Neutrophil (primary cell): Measurements from ENCODE around the gene EVX2.

ENCODE experiments used
- H3K27ac ChIP-seq: fragments of 200-600 bp; sonication (generic); 2 replicates; pipeline ENCODE4 v1.5.1; 2016; ENCODE audit warnings: mild to moderate bottlenecking, moderate library complexity
- H3K27me3 ChIP-seq: fragments of 200-600 bp; sonication (generic); 2 replicates; pipeline ENCODE4 v1.6.0; 2016; ENCODE audit warnings: mild to moderate bottlenecking
- H3K36me3 ChIP-seq: fragments of 200-600 bp; sonication (generic); 2 replicates; pipeline ENCODE4 v1.5.1; 2017
- H3K4me1 ChIP-seq, 2 experiments: fragments of 200-600 bp in 1 of 2; sonication (generic) in 1 of 2; 1 replicate in 1 of 2; 2 replicates in 1 of 2; pipeline versions ENCODE4 v1.5.1 to v1.6.1; 2013 to 2016; ENCODE audit warnings: low read depth in 1 of 2, low read length in 1 of 2, mild to moderate bottlenecking in 1 of 2, moderate library complexity in 1 of 2; ENCODE audit not compliant: control insufficient read depth in 1 of 2, insufficient read depth in 1 of 2
- H3K4me3 ChIP-seq, 2 experiments: fragments of 200-600 bp in 1 of 2; sonication (generic) in 1 of 2; 1 replicate in 1 of 2; 2 replicates in 1 of 2; pipeline ENCODE4 v1.5.1; 2013 to 2016; ENCODE audit warnings: low read depth in 1 of 2, low read length in 1 of 2, mild to moderate bottlenecking in 1 of 2, moderate library complexity in 1 of 2
- H3K9me3 ChIP-seq: fragments of 200-600 bp; sonication (generic); 2 replicates; pipeline ENCODE4 v1.5.1; 2016
- CTCF ChIP-seq: fragments of 200-600 bp; sonication (generic); IDR thresholded peaks from 2 replicates; pipeline ENCODE4 v1.5.1; 2016; ENCODE audit warnings: antibody characterized with exemption

Gene EVX2

GRCh38 chr2:176118601-176119339 is 35.0 kb upstream of the EVX2 start:
- Histone ChIP-seq H3K4me1 (peaks cover 3 to 18% of the 10 kb centered on the region in 2 experiments), H3K4me3 (no peak overlapping the region), H3K27ac (no peak overlapping the region), H3K36me3 (no peaks in the 10 kb centered on the region), H3K27me3 (peaks cover 100% of the 10 kb centered on the region), H3K9me3 (no peaks in the 10 kb centered on the region)
- no peak for TF ChIP-seq CTCF

GRCh38 chr2:176117823-176118371 is 34.1 kb upstream of the EVX2 start:
- Histone ChIP-seq H3K27ac (no peak overlapping the region), H3K4me3 (no peak overlapping the region), H3K27me3 (peaks cover 100% of the 10 kb centered on the region), H3K4me1 (peaks cover 3 to 15% of the 10 kb centered on the region in 2 experiments), H3K9me3 (no peaks in the 10 kb centered on the region), H3K36me3 (no peaks in the 10 kb centered on the region)
- TF ChIP-seq CTCF, result no peak

- Histone ChIP-seq H3K9me3 (no peaks in the 10 kb centered on the region), H3K4me3 (no peak overlapping the region), H3K27me3 (peaks cover 100% of the 10 kb centered on the region), H3K4me1 (peaks cover 3 to 9% of the 10 kb centered on the region in 2 experiments), H3K27ac (no peak overlapping the region), H3K36me3 (no peaks in the 10 kb centered on the region)
- TF ChIP-seq CTCF, result no peak
Observed at GRCh38 chr2:176117162-176117822, 33.5 kb upstream of the EVX2 start.

GRCh38 chr2:176115883-176116813 is 32.4 kb upstream of the EVX2 start, which contains the start of gene HOXD10:
HOXD10 (plus strand) TSS chr2:176116778; CDS start chr2:176116834, 56 bp downstream.
- no peak for TF ChIP-seq CTCF
- Histone ChIP-seq H3K27ac (no peak within 1 kb of the TSS), H3K36me3 (no peaks in the 10 kb centered on the region), H3K4me3 (no peak within 1 kb of the TSS), H3K4me1 (peaks cover 2 to 3% of the 10 kb centered on the region in 2 experiments), H3K27me3 (peaks cover 100% of the 10 kb centered on the region), H3K9me3 (no peaks in the 10 kb centered on the region)

GRCh38 chr2:176114930-176115625 is 31.3 kb upstream of the EVX2 start:
- peaks cover 100% of the 10 kb centered on the region for H3K27me3 ChIP-seq
- no peaks in the 10 kb centered on the region for H3K9me3 ChIP-seq
- peaks cover 3% of the 10 kb centered on the region in 2 experiments for H3K4me1 ChIP-seq
- no peak for TF ChIP-seq CTCF
- H3K36me3 ChIP-seq, result no peaks in the 10 kb centered on the region
- H3K27ac ChIP-seq, result no peak overlapping the region
- H3K4me3 ChIP-seq, result no peak overlapping the region
